Transverse colon (tissue), 4 donors: ENCODE data around the gene MRPL52.

Experiments used
- POLR2AphosphoS5 ChIP-seq, 3 donors: sonication (generic); formaldehyde crosslinking; IDR thresholded peaks; one replicate each; pipeline ENCODE4 v1.6.1; 2016; ENCODE audit warnings: antibody characterized with exemption in 3 of 3
- TF ChIP-seq, protein P1 (sequence below), 5 experiments: fragments of 200-600 bp in 3 of 5; fragments of 450-650 bp in 2 of 5; sonication (generic) in 3 of 5; IDR thresholded peaks; 1 replicate in 2 of 5; 2 replicates in 3 of 5; pipeline ENCODE4 v1.5.1; 2016 to 2017; ENCODE audit warnings: antibody characterized with exemption in 5 of 5, inconsistent platforms in 3 of 5, mild to moderate bottlenecking in 2 of 5, moderate library complexity in 1 of 5

DNA sequence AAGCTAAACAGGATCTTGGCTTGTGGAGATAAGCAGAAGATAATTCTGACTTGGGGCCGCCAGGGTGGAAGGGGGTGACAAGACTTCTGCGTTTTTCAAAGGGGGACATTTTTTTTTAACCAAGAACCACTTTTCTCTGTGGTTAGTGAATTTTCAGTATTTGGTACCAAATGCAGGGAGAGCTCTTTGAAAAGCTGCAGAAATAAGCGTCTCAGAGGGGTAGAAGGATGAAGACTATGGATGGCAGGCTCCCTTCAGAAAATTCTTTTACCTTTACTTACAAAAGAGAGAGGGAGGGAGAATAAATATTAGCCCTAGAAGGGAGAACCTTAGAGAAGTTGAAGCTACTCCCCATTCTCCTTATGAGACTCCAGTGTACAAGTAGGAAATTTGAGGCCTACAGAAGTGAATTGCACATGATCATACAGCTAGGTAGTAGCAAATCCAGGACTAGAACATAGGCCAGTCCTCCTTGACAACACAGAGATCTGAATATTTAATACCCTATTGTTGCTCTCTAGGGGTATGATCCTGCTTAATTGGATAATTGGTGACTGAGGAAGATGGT is 840 bp downstream of the MRPL52 start:
- TF ChIP-seq, protein P1, sequence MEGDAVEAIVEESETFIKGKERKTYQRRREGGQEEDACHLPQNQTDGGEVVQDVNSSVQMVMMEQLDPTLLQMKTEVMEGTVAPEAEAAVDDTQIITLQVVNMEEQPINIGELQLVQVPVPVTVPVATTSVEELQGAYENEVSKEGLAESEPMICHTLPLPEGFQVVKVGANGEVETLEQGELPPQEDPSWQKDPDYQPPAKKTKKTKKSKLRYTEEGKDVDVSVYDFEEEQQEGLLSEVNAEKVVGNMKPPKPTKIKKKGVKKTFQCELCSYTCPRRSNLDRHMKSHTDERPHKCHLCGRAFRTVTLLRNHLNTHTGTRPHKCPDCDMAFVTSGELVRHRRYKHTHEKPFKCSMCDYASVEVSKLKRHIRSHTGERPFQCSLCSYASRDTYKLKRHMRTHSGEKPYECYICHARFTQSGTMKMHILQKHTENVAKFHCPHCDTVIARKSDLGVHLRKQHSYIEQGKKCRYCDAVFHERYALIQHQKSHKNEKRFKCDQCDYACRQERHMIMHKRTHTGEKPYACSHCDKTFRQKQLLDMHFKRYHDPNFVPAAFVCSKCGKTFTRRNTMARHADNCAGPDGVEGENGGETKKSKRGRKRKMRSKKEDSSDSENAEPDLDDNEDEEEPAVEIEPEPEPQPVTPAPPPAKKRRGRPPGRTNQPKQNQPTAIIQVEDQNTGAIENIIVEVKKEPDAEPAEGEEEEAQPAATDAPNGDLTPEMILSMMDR (IDR thresholded peaks at IDR 0.05) = no peak
- TF ChIP-seq POLR2AphosphoS5 (IDR thresholded peaks at IDR 0.05) = no peak
